HL-60 (cell line): Measurements from ENCODE around the gene SLC6A20.

Experiments
- CTCF ChIP-seq: IDR thresholded peaks from one replicate; pipeline ENCODE4 v1.5.1; 2011; ENCODE audit warnings: low read length, control low read depth, inconsistent platforms; ENCODE audit not compliant: insufficient read depth
- GABPA ChIP-seq: IDR thresholded peaks from 2 replicates; pipeline ENCODE4 v1.6.1; 2012; ENCODE audit warnings: low read depth
- POLR2AphosphoS5 ChIP-seq: IDR thresholded peaks from 2 replicates; pipeline ENCODE4 v1.6.1; 2012; ENCODE audit warnings: low read depth
- REST ChIP-seq: IDR thresholded peaks from 2 replicates; pipeline ENCODE4 v1.6.1; 2012; ENCODE audit warnings: low read depth; ENCODE audit not compliant: insufficient replicate concordance
- SPI1 ChIP-seq: IDR thresholded peaks from 2 replicates; pipeline ENCODE4 v1.6.1; 2012; ENCODE audit warnings: low read depth, mild to moderate bottlenecking, borderline replicate concordance

GRCh38 chr3:45759851-45760250, 36.5 kb downstream of the SLC6A20 start:
- TF ChIP-seq CTCF (no peak), SPI1 (no peak), POLR2AphosphoS5 (no peak), REST (no peak), GABPA (no peak)
